Activated CD8-positive, alpha-beta memory T cell treated with anti-CD3 and anti-CD28 coated beads, Interleukin-2, amount 50 U/mL, for 24 hours (primary cell): Measurements from ENCODE around the gene TNFRSF1A.

Source experiments
- DNase-seq: peaks from one replicate; pipeline ENCODE4 v3.0.0-alpha.2; 2020; ENCODE audit errors: extremely low read depth

Gene TNFRSF1A

DNA sequence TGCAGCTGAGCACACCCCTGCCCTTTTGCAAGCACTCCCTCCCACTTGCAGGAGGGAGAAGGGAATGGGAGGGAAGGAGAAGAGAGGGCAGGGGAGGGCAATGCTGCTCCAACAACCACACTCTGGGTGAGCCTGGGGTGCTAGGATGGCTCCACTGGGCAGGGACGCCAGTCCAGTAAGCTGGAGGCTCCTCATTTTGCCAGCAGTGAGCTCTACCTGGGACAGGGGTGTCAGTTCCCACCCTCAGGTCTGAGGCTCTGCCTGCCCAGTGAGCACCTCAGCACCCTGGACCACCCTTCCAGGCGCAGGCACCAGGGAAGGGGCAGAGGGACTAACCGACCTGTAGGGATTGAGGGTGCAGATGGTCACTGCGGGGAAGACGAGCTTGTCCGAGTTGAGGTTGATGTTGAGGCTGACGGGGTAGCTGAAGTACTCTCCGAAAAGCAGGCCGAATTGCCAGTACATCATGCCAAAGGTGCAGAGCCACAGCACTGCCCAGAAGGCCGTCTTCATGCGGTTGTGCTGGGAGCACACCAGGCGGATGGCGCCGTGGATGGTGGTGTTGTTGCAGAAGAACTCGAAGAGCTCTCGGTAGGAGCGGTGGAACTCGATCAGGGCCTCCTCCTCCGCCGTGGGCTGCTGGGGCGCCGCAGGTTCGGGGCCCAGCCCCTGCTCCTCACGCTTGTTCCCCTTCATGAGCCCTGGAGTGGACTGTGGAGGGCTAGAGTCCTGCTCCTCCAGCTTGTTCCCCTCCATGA, 32.3 kb upstream of the TNFRSF1A start:
- DNase-seq = no peak

GRCh38 chr12:6373022-6373787, 31.3 kb upstream of the TNFRSF1A start:
- DNase-seq = no peak

DNA sequence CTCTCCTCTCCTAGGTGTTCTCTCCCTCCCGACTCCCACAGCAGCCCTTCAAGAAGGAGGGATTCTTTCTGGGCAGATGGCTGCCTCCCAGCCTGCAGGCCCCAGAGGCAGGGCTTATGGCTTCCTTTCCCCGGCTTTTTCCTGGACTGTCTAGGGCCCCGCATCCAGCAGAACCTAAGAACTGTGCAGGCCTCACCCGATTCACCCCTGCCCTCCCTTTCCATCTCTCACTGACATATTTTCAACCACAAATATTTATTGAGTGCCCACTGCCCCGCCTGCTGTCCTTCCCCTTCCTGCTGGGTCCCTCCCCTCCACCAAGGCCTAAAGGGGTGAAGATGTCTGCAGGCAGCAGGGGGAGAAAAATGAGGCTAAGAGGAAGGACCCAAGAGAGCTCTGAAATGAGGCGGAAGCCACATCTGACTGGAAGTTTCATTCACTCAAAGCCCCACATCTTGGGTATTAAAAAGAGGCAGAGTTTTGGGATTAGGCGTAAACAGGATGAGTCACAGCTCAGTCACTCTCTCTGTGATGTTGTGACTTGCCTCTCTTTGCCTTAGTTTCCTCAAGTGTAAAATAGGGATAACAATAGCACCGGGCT, 30.6 kb upstream of the TNFRSF1A start:
- DNase-seq = no peak

- DNase-seq = no peak
Observed at GRCh38 chr12:6370994-6371754, 29.3 kb upstream of the TNFRSF1A start.

DNA sequence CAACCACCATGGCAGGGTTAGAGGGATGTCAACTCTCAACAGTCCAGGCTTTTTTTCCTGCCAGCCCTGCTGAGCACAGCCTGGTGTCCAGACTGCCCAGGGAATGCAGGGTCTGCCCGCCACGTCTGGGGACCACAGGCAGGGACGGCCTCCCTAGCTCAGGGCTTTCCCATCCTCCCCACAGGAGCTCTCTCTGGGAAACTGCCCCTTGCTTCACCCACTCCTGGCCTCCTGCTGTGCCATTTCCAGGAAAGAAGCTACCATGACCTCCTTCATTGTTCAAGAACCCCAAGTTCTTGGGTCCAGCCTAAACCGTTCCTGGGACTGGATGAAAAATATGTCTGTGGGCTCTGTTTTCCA, 28.7 kb upstream of the TNFRSF1A start:
- DNase-seq = no peak

- DNase-seq = no peak
Observed at GRCh38 chr12:6369916-6370575, 28.2 kb upstream of the TNFRSF1A start.

GRCh38 chr12:6368906-6369525, 27.1 kb upstream of the TNFRSF1A start:
- DNase-seq = no peak

DNA sequence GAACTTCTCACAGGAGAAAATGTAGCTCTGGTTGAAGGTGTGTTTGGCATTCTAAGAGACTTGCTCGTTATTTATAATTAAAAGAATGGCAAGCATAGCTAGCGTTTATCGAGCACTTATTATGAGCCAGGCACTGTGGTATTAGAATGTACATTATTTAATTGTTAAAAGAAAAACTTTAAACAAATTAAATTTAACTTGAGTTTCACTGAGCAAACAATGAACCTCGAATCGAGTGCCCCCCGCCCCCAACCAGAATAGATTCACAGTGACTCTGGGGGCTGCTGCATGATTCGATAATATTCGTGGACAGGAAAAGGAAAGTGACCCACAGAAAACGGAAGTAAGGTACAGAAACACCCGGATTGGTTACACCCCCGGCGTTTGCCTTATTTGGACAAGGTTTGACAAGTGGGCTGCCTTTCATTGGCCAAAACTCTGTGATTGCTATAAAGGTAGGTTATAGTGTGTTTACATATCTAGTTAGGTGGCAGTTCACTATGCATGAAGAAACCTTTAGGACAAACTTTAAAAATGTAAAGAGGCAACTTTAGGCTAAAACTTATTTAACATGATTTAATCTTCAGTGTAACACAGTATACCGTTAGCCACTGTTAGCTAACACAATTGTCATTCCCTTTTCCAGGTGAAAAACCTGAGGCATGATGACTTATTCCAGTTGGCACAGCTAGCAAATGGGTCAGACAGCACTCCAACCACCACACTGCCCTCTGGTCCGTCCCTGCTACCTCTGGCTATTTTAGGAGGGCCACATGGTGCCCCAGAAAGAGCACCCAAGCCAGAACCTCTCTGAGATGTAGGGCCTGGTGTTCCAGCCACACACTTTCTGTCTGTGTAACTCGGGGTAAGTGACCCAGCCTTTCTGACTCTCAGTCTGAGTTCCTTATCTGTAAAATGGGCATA, 26.4 kb upstream of the TNFRSF1A start:
- no peak for DNase-seq

- DNase-seq = no peak
Observed at GRCh38 chr12:6367065-6367968, 25.4 kb upstream of the TNFRSF1A start.

- no peak for DNase-seq
Observed at GRCh38 chr12:6364044-6364374, 22.1 kb upstream of the TNFRSF1A start.

DNA sequence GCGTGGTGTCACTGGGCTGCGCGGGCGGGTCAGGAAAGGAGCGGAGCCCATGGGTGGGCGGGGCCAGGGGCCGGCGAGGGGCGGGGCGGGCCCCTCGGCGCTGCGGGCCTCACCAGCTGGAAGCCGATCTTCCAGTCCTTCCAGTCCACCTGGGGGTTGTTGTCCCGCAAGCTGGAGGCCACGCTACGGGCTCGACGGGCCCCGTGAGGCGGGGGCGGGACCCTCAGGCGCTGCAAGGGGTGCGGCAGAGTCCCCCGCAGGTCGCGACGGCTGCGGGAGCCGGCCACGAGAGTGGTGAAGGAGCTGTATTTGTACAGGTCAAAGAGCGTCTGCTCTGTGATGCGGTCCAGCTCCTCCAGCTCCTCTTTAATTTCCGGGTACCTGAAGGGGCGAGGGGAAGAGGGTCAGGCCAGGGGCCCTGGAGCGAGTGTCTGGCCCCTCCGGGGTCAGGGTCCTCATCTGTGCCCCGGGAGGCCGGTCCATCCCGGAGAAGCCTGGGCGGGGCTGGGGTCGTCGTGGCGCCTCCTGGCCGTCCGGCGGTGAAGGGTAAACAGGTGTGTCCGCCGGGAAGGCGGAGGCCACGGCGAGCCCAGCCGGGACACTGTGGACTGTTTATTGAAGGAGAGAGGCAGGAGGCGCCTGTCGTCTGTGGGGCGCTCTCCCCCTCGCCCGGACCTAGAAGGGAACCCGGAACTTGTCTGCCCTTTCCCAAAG, 21.6 kb upstream of the TNFRSF1A start:
- DNase-seq = no peak

GRCh38 chr12:6363010-6363329, 21.1 kb upstream of the TNFRSF1A start:
- no peak for DNase-seq

GRCh38 chr12:6362403-6362802, 20.5 kb upstream of the TNFRSF1A start:
- no peak for DNase-seq

DNA sequence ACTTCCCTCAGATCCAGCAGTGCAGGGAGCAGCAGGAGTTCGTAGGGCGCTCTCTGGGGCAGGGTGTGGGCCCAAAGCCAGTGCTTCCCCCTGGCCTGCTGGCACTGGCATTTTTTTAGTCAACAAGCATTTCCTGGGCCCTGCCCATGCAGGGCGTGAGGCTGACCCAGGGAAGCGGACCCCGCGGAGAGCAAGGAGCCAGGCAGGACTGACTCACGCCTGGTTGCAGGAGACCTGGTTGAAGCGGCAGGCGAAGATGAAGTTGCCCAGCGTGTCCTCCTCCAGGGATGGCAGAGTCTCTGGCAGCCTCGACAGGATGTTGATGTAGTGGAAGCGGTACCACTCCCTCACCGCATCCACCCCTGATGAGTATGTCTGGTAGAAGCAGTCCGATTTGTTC, 20.0 kb upstream of the TNFRSF1A start:
- no peak for DNase-seq

DNA sequence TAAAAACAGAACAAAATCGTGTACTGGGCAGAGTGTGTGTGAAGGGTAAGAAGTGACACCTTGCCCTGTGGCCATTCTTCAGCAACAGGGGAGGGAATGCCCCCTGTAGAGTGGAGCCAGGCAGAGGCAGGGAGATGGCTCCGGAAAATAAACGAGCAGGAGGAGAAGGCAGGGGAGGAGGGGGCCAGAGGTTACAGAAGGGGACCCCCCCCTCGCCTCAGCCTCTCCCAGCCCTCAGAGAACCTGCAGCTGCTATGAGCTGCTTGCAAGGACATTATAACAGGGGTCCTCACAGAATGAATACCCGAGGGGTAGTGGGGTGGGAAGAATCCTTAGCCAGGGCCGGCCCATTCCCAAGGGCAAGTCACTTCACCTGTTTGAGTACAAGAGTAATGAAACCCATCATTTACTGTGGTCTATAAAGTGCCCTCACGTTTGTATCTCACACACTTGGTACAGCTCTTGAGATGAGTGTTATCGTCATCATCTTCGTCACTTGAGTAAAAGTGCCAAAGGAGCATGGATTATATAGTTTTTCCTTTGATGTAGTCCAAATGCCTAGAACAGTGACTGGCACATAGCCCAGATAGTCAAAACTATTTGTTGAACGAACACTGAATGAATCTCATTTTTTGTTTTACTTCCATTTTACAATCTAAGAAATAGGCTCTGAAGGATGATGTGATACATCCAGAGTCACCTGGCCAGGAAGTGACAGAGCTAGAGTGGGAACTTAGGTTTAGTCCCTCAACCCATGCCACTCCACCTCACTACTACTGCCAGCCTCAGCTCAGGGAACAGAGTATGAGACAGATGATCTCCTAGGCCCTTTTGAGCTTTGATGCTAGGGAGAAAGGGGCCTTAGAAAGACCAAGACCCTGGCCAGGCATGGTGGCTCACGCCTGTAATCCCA, 19.0 kb upstream of the TNFRSF1A start:
- DNase-seq = no peak

GRCh38 chr12:6360080-6360571, 18.2 kb upstream of the TNFRSF1A start:
- no peak for DNase-seq

- no peak for DNase-seq
Observed at GRCh38 chr12:6358881-6359280, 17.0 kb upstream of the TNFRSF1A start.
